22Rv1 (cell line): ENCODE results near the gene FOXG1.

Experiments
- H3K27ac ChIP-seq: fragments of 450-650 bp; 2 replicates; pipeline ENCODE4 v1.5.1; 2017
- CTCF ChIP-seq: fragments of 450-650 bp; IDR thresholded peaks from 2 replicates; pipeline ENCODE4 v1.5.1; 2017; ENCODE audit warnings: mild to moderate bottlenecking
- ZFX ChIP-seq: fragments of 450-650 bp; IDR thresholded peaks from 2 replicates; pipeline ENCODE4 v1.6.1; 2017; ENCODE audit warnings: antibody characterized with exemption, borderline replicate concordance

Gene FOXG1

GRCh38 chr14:28785096-28785952, 18.7 kb downstream of the FOXG1 start:
- TF ChIP-seq ZFX (no peak), CTCF (no peak)
- H3K27ac ChIP-seq = no peak overlapping the region

- no peak for TF ChIP-seq ZFX
- no peak overlapping the region for H3K27ac ChIP-seq
These were observed 40.9 kb downstream of the FOXG1 start for GRCh38 chr14:28807518-28807917.

DNA sequence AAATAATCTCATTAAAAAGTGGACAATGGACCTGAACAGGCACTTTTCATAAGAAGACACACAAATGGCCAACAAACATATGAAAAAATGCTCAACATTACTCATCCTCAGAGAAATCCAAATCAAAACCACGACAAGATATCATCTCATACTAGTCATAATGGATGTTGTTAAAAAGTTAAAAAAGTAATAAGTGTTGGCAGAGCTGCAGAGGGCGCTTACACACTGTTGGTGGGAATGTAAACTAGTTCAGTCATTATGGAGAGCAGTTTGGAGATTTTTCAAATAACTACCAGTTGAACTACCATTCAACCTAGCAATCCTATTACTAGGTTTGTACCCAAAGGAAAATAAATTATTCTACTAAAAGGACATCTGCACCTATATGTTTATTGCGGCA, 47.2 kb downstream of the FOXG1 start:
- H3K27ac ChIP-seq = no peak overlapping the region
- TF ChIP-seq CTCF = no peak
- TF ChIP-seq ZFX = no peak
